GM13977 (cell line): Measurements from ENCODE around the gene PODNL1.

Source experiments
- DNase-seq: peaks from one replicate; pipeline ENCODE4 v3.0.0; 2012; ENCODE audit warnings: low spot score
- CTCF ChIP-seq: IDR thresholded peaks from 2 replicates; pipeline ENCODE4 v1.5.1; 2012; ENCODE audit warnings: mild to moderate bottlenecking, control low read depth; ENCODE audit not compliant: insufficient read depth; ENCODE audit errors: extremely low read depth, missing control alignments
- in situ Hi-C: fragments of 300-500 bp; cut with MboI; formaldehyde crosslinking; loops from one replicate; pipeline ENCODE4 v1.12.0; 2022; ENCODE audit warnings: low sequenced_read_pairs, low pct_unique_long_range_greater_than_20kb, mixed read lengths, inconsistent platforms; ENCODE audit not compliant: unreplicated experiment

Gene PODNL1

DNA sequence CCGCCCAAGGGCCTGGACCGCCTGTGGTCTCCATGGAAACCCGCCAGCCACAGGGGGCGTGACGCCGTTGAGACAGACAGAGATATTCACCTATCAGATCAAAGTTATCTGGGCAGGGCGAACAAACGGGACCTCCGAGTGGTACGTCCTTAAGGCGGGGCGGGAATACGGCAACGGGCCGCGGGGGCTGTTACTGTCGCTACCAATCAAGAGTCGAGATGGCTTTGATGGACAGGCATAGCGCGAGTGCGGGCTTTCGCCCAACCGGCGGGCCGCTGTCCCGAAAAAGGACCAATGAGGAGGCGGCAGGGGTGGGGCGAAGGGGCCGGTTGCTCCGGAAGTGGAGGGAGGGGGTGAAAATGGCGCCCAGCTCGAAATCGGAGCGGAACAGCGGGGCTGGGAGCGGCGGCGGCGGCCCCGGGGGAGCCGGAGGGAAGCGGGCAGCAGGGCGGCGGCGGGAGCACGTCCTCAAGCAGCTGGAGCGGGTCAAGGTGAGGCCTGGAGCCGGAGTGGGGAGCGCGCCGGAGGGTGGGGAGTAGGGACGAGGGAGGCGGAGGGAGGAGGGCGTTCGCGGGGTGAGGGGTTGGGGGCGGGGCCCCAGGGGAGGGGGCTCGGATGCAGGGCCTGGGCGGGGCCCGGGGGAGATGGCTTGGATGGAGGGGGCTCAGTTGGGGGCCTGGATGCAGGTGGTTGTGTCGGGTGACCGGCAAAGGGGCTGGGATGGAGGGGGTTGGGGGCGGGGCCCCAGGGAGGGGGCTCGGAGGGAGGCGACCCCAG, 14.1 kb upstream of the PODNL1 start, which contains the start of gene DCAF15:
TSS of gene DCAF15 (plus strand) at position 356 of the 777 bp plus-strand sequence. CDS start at position 360, 4 bp downstream.
- DNase-seq, result peak; percentile 100
- no peak for TF ChIP-seq CTCF
- in situ Hi-C loops, result no loop called here

GRCh38 chr19:13951799-13952153, 13.6 kb upstream of the PODNL1 start:
- in situ Hi-C loops, result no loop called here
- TF ChIP-seq CTCF, result no peak
- no peak for DNase-seq

DNA sequence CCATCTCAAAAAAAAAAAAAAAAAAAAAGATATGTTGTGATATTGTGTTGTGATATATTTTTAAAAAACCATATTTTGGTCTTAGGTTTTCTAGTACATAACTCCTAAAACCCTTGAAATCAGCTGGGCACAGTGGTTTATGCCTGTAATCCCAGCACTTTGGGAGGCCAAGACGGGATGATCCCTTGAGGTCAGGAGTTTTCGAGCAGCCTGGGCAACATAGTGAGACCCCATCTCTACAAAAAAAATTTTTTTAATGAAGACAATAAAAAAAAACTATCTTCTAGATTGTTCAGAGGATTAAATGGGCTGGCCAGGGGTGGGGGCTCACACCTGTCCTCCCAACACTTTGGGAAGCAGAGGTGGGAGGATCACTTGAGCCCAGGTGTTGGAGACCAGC, 12.8 kb upstream of the PODNL1 start:
- in situ Hi-C loops, result no loop called here
- TF ChIP-seq CTCF, result no peak
- no peak for DNase-seq

GRCh38 chr19:13946414-13946813, 8.2 kb upstream of the PODNL1 start:
- in situ Hi-C loops, result no loop called here
- TF ChIP-seq CTCF, result no peak
- DNase-seq, result no peak

- DNase-seq, result no peak
- TF ChIP-seq CTCF, result no peak
- in situ Hi-C loops, result no loop called here
These were observed 3.9 kb upstream of the PODNL1 start for GRCh38 chr19:13942023-13942684.

- in situ Hi-C loops, result no loop called here
- no peak for TF ChIP-seq CTCF
- DNase-seq, result no peak
These were observed 527 bp downstream of the PODNL1 start for GRCh38 chr19:13937479-13938300.
